Stimulated activated CD8-positive, alpha-beta memory T cell treated with anti-CD3 and anti-CD28 coated beads, Interleukin-7, amount 100 ng/mL, for 24 hours (primary cell): ENCODE measurements around the gene FBXL7.
"Not testable (repeated sequence)": the region's sequence is repeated elsewhere in the genome, so short reads cannot be mapped to it uniquely, and the experiment has no call there.

Source experiments
- DNase-seq: peaks from one replicate; pipeline ENCODE4 v3.0.0-alpha.2; 2020; ENCODE audit warnings: low read depth

Gene FBXL7

DNA sequence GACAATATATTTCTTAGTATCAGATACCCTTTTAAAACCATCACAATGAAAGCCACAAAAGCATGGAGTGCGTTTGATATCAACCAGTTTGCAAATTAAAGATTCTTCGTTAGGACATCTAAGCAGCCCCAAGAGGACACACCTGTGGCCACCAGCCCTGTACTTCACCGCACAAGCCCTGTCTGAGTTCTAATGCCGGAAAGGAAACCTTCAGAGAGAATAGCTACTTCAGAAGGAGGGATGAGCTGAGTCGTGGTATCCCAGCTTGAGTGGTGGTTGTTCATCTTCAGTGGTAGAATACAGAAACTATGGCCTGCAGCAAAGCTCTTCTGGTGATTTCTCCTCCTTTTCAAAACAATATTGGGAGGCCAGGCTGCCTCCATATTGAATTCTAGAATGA, 319.6 kb downstream of the FBXL7 start:
- DNase-seq, result no peak

DNA sequence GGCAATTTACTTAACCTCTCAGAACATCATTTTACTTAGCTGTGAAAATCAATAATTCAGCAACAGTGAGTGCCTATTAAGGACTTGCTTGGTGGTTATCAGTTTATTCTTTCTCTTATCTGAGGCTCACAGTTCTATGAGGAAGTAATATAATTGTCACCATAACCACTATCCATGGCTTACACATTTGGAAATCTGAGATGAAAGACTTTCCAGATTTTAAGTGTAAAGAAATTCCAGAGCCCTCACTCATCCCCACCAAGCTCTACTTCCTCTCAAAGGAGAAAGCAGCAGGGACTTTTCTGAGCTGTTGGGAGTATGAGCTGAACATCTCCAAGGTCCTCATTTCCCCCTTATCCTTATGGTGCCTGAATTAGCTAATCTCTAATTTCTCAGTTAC, 321.5 kb downstream of the FBXL7 start:
- no peak for DNase-seq

DNA sequence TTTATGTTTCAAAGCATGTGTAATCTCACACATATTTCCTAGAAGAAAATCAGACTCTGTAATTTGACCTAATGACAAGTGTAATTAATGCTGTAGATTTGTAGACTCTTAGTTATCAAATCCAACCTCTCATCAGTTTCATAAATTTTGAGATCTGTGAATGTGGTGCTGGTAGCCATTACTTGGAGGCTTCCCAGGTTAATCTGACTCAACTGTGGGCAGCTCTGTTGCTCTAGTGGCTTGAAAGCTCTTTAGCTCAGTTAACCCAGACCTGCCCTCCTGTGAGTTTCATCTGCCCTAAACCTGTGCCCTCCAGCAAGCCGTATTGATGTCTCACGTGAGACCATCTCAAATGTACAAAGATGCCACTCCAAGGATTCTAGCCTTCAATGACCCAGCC, 323.4 kb downstream of the FBXL7 start:
- no peak for DNase-seq

GRCh38 chr5:15827741-15828140, 327.8 kb downstream of the FBXL7 start:
- DNase-seq, result no peak

DNA sequence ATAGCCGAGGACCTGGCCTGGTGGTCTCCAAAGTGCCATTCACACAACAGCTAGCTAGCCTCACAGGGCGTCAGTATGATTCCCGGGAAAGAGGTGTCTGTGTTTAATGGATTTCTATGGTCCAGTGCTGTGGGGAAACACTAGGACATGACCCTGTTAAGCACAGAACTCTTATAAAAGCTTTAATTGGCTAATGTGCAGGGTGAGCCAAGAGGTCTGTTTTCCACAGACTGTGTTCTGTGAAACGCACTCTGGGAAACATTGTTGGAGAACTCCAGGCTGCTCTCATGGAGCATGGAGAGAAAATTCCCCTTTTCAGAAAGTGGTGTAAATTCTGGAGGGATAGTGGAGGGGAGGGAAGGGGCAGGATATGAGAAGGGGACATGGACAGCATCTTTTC, 331.4 kb downstream of the FBXL7 start:
- no peak for DNase-seq

- no peak for DNase-seq
Observed at GRCh38 chr5:15833365-15833764, 333.4 kb downstream of the FBXL7 start.

DNA sequence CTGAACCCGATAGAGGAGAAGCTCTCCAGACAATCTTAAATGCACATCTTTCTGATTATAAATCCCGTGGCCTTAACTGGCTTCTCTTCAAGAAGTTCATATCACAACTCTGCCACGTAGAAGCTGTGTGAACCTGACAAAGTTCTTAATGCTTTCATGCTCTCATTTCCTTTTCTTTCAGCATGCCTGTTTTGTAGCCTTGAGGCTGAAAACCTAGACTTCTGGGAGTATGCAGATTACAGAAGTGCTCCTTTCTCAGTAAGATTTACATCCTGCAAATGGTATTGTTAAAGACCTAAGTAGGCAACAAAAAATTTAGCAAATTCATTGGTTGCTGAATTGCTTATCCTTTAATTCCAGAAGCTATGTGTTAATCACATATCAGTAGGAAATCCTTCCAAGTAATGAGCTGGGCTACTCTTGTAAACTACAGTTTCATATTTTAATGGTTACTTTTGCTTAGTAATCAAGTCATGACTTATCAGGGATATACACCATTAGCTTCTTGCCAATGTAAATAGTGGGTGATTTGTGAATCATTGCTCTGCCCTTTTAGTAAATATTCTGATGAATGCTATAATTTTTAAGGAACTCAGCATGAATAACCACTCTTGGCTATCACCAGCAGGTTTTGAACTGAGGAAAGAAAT, 334.7 kb downstream of the FBXL7 start:
- DNase-seq, result no peak

- no peak for DNase-seq
Observed at GRCh38 chr5:15835514-15835913, 335.5 kb downstream of the FBXL7 start.

DNA sequence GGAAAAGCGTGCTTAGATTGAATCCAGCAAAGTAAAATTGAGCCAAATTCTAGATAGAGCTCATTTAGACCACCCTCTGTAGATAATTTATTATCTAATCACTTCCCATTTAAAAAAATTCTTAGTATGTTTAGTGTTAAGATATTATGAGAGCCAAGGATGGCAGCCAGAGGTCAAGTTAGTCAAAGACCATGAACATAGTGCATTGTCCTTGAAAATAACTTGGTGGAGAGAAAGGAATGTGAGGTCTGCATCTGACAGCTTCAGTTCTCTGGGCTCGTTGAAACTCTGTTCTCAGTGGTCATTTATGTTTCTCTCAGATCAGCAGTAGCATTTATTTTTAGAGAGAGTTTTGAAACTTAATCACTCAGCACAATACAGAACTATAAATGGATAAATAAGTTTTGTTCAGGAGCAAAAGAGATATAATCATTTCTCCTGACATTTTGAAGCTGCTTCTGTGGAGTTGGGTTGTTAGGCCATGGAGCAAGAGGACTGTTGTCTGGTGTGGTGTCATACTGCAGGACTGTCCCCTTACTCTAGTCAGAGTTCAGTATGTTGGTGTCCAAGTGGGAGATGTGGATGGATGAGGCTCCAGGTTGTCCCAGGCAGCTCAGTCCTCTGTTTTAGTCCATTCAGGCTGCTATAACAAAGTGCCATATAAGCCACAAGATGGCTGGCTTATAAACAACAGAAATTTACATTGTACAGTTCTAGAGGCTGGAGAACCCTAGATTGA, 337.7 kb downstream of the FBXL7 start:
- DNase-seq, result no peak

DNA sequence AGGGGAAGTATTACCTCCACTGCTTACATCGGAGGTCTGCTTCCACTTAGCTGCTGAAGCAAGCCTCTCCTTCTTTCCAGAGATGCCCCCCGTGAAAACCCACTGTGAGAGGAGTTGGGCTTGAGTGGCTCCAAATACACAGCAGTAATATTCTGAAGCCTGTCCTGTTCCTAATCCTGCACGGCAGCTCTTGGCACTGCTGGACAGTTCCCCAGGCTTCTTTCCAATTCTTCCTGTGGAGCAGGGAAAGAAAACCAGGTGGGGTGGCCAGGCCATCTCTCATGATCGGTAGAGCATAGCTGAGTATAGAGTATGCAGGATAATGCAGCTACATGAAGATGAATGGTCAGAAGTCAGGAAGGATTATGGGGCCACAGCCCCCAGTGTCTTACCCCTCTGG, 344.3 kb downstream of the FBXL7 start:
- no peak for DNase-seq

DNA sequence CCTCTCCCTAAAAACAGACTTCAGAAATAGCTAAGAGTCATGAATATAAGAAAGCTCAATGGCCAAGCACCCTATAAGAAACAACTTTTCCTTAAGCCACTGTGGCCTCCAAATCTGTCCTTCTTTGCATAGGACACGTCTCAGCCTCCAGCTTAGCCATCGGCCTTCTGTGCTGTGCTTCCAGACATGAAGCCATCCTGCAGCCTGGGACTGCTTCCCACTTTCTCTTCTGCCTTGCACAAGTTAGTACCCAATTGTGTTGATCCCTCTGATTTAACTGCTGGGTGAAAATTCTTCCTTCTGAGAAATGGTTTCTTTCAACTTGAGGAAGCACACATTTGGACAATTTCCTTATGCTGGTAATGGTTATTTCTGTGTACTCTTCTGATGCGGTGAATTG, 344.9 kb downstream of the FBXL7 start:
- DNase-seq, result no peak

DNA sequence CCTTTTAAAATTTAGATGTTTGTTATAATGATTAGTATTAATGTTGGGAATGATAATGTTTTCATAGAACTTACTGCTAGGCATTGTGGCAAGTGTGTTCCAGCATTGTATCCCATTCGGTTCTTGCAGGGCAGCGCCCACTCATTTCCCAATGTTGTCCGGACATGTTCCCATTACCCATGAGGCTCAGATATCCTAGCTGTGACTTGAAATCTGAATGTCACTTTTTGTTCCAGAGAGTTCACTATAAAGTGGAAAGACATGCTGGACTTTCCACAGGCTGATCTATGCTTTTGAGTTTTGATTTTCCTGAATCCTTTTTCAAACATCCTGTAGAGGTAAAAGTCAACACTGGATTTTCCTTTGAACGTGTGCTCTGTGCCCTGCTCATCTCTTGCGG, 350.6 kb downstream of the FBXL7 start:
- no peak for DNase-seq

- DNase-seq, result no peak
Observed at GRCh38 chr5:15850939-15851341, 351.0 kb downstream of the FBXL7 start.

- DNase-seq, result no peak
Observed at GRCh38 chr5:15852217-15852616, 352.2 kb downstream of the FBXL7 start.

- DNase-seq, result no peak
Observed at GRCh38 chr5:15852949-15853348, 353.0 kb downstream of the FBXL7 start.

DNA sequence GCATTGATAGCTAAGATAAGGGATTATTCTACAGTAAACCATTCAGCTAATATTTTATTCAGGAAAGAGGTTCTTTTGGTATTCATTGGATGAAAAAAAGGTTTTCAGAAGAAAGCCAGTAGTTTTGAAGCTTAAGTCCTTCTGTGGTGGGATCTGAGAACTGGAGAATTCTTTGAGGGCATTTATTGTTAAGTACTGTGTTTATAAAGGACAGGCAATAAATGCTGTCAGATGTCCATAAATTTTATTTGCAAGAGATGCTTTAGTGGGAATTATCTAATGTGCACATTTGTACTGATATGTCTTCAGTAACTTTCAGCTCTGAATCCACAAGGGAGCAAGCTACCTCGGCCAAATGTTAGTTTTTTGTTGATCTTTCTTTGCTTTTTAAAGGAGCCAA, 358.3 kb downstream of the FBXL7 start:
- no peak for DNase-seq

GRCh38 chr5:15864536-15865215, 364.7 kb downstream of the FBXL7 start:
- DNase-seq, result no peak

- not testable (repeated sequence) for DNase-seq
Observed at GRCh38 chr5:15872259-15872658, 372.3 kb downstream of the FBXL7 start.

- DNase-seq, result no peak
Observed at GRCh38 chr5:15877914-15878313, 377.9 kb downstream of the FBXL7 start.

DNA sequence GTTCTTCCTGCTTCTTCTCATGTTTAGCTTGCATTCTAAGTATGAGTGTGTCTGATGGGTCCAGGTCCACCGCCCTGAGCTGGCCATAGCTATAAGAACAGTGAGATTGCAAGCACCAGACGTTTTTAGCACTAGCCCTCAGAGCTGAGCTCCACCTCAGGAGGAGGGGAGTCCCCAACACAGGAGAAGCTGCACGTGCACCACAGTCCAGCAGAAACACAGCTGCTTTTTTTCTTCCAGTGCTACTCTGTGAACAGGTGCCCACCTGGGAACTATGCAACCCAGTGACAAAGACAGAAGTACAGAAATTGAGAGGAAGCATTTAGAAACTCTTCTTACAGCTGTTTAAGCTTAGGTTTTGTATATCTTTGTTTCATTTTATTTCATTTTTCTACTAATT, 380.2 kb downstream of the FBXL7 start:
- DNase-seq, result no peak

DNA sequence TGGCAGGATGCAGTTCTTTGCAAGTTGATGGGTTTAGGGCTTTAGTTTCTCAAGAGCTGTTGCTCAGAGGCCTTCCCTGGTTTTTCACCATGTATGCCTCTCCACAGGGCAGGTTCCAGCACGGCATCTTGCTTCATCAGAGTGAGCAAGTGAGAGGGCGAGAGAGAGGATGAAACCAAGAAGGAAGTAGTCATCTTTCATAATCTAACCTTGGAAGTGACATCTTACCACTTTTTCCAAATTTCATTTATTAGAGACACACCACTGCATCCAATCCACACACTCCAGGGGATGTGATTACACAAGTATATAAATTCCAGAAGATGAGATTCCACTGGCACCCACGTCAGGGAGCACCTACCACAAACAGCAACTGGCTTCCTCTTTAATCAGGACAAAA, 385.2 kb downstream of the FBXL7 start:
- no peak for DNase-seq

GRCh38 chr5:15886156-15886555, 386.2 kb downstream of the FBXL7 start:
- DNase-seq, result no peak

- DNase-seq, result no peak
Observed at GRCh38 chr5:15887093-15887492, 387.1 kb downstream of the FBXL7 start.
